HepG2 (cell line): Measurements from ENCODE around the gene PHACTR1.

Experiments used
- CBX5 ChIP-seq: sonication (generic); formaldehyde crosslinking; IDR thresholded peaks from 2 replicates; pipeline ENCODE4 v1.4.0; 2020; ENCODE audit warnings: missing genetic modification reagents, borderline replicate concordance
- CTCF ChIP-seq: sonication (generic); formaldehyde crosslinking; IDR thresholded peaks from 2 replicates; pipeline ENCODE4 v1.5.0; 2020; ENCODE audit warnings: mild to moderate bottlenecking, missing genetic modification reagents, moderate library complexity
- KLF6 ChIP-seq: IDR thresholded peaks from 2 replicates; pipeline ENCODE4 v1.8.0; 2016; ENCODE audit warnings: missing biosample characterization, missing genetic modification reagents
- MAZ ChIP-seq, 2 experiments: sonication (generic) in 1 of 2; formaldehyde crosslinking in 1 of 2; IDR thresholded peaks; 2 replicates each; pipeline versions ENCODE4 v1.5.0 to v1.6.1; 2012 to 2020; ENCODE audit warnings: low read depth in 2 of 2, mild to moderate bottlenecking in 2 of 2, borderline replicate concordance in 1 of 2, improper control_type of control experiment in 1 of 2, low read length in 1 of 2, missing genetic modification reagents in 1 of 2, moderate library complexity in 1 of 2
- MXI1 ChIP-seq: IDR thresholded peaks from 3 replicates; pipeline ENCODE4 v1.6.1; 2012; ENCODE audit warnings: low read depth, low read length, inconsistent platforms, borderline replicate concordance
- SIN3A ChIP-seq: IDR thresholded peaks from 2 replicates; pipeline ENCODE4 v1.6.1; 2011; ENCODE audit warnings: low read depth, mild to moderate bottlenecking, control low read depth, low read length, borderline replicate concordance
- ZNF274 ChIP-seq: sonication (generic); formaldehyde crosslinking; IDR thresholded peaks from 2 replicates; pipeline ENCODE4 v1.5.1; 2020; ENCODE audit warnings: mild to moderate bottlenecking, missing genetic modification reagents
- ZNF543 ChIP-seq: sonication (generic); formaldehyde crosslinking; IDR thresholded peaks from 2 replicates; pipeline ENCODE4 v1.4.0; 2020; ENCODE audit warnings: mild to moderate bottlenecking, missing genetic modification reagents

- no peak for TF ChIP-seq SIN3A
- TF ChIP-seq CTCF, result no peak
- no peak for TF ChIP-seq ZNF543 (CRISPR knock-in tag)
- no peak for TF ChIP-seq MXI1
- TF ChIP-seq MAZ (IDR thresholded peaks at IDR 0.05; ENCODE audit: borderline replicate concordance, low read depth, low read length), result no peak
- no peak for TF ChIP-seq MAZ (CRISPR knock-in tag; IDR thresholded peaks at IDR 0.05; ENCODE audit: low read depth)
- no peak for TF ChIP-seq CBX5
- no peak for TF ChIP-seq ZNF274 (CRISPR knock-in tag)
- TF ChIP-seq KLF6, result no peak
These were observed 536.7 kb downstream of the PHACTR1 start for GRCh38 chr6:13253272-13253671.
